Stimulated activated CD8-positive, alpha-beta memory T cell treated with anti-CD3 and anti-CD28 coated beads, Interleukin-7, amount 100 ng/mL, for 24 hours (primary cell): Measurements from ENCODE around the gene PVALB.

ENCODE experiments used
- DNase-seq: peaks from one replicate; pipeline ENCODE4 v3.0.0-alpha.2; 2020; ENCODE audit warnings: low read depth

Gene PVALB

GRCh38 chr22:36816636-36817524 is at the start of gene PVALB:
Gene PVALB (minus strand): TSS chr22:36817035. CDS start chr22:36817005, 30 bp downstream.
- no peak for DNase-seq

- no peak for DNase-seq
Observed at GRCh38 chr22:36865346-36865745, 48.5 kb upstream of the PVALB start.

- no peak for DNase-seq
Observed at GRCh38 chr22:36864454-36865215, 47.8 kb upstream of the PVALB start.

- no peak for DNase-seq
Observed at GRCh38 chr22:36863979-36864378, 47.1 kb upstream of the PVALB start.

GRCh38 chr22:36863281-36863680 is 46.4 kb upstream of the PVALB start:
- no peak for DNase-seq

- no peak for DNase-seq
Observed at GRCh38 chr22:36862251-36863242, 45.7 kb upstream of the PVALB start.

GRCh38 chr22:36860821-36861659 is 44.2 kb upstream of the PVALB start, which contains the start of gene NCF4:
Gene NCF4 (plus strand): TSS chr22:36861006. CDS start chr22:36861172, 166 bp downstream.
- no peak for DNase-seq

GRCh38 chr22:36860438-36860820 is 43.6 kb upstream of the PVALB start:
- no peak for DNase-seq

- no peak for DNase-seq
Observed at GRCh38 chr22:36860017-36860416, 43.2 kb upstream of the PVALB start.

- no peak for DNase-seq
Observed at GRCh38 chr22:36858966-36859365, 42.1 kb upstream of the PVALB start.

- DNase-seq: no peak
Observed at GRCh38 chr22:36858156-36858555, 41.3 kb upstream of the PVALB start.

GRCh38 chr22:36856792-36857135 is 39.9 kb upstream of the PVALB start:
- no peak for DNase-seq

- peak; percentile 92 for DNase-seq
Observed at GRCh38 chr22:36856121-36856791, 39.4 kb upstream of the PVALB start.

- no peak for DNase-seq
Observed at GRCh38 chr22:36855478-36855877, 38.6 kb upstream of the PVALB start.

GRCh38 chr22:36853407-36854099 is 36.7 kb upstream of the PVALB start:
- DNase-seq: peak; percentile 79

- DNase-seq: no peak
Observed at GRCh38 chr22:36852056-36852973, 35.5 kb upstream of the PVALB start.

GRCh38 chr22:36850682-36851081 is 33.8 kb upstream of the PVALB start:
- DNase-seq: no peak

- no peak for DNase-seq
Observed at GRCh38 chr22:36850056-36850455, 33.2 kb upstream of the PVALB start.

GRCh38 chr22:36846949-36847348 is 30.1 kb upstream of the PVALB start:
- no peak for DNase-seq
